Measurements from ENCODE around the gene IQGAP2.

IQGAP2 gene

GRCh38 chr5:76471987-76472334 lies 68.9 kb downstream of the IQGAP2 start:
- peak overlapping the region; percentile 19 to 34 for H3K4me3 Mint-ChIP-seq
- no peaks in the 10 kb centered on the region for H3K27me3 Mint-ChIP-seq
- peaks cover 11% of the 10 kb centered on the region for H3K36me3 Mint-ChIP-seq (ENCODE audit: insufficient read depth)
- H3K4me1 Mint-ChIP-seq (ENCODE audit: low read depth in 2 of 2), result peaks cover 48 to 86% of the 10 kb centered on the region in 2 donors
- ATAC-seq (replicated peaks), result no peak
- H3K9me3 Mint-ChIP-seq, result peaks cover 0 to 7% of the 10 kb centered on the region in 2 donors
- no peak for DNase-seq
- H3K27ac Mint-ChIP-seq, result peak overlapping the region; percentile 97

- no peak for ATAC-seq (replicated peaks)
- peak overlapping the region in 1 of 2 donors; percentile 34 for H3K4me3 Mint-ChIP-seq
- peak overlapping the region; percentile 97 for H3K27ac Mint-ChIP-seq
- H3K27me3 Mint-ChIP-seq, result no peaks in the 10 kb centered on the region
- H3K4me1 Mint-ChIP-seq (ENCODE audit: low read depth in 2 of 2), result peaks cover 47 to 86% of the 10 kb centered on the region in 2 donors
- DNase-seq, result no peak
- peaks cover 11% of the 10 kb centered on the region for H3K36me3 Mint-ChIP-seq (ENCODE audit: insufficient read depth)
- H3K9me3 Mint-ChIP-seq, result peaks cover 0 to 7% of the 10 kb centered on the region in 2 donors
Observed at GRCh38 chr5:76472335-76473008, 69.4 kb downstream of the IQGAP2 start.

GRCh38 chr5:76473009-76473336 lies 69.9 kb downstream of the IQGAP2 start:
- H3K27me3 Mint-ChIP-seq, result no peaks in the 10 kb centered on the region

GRCh38 chr5:76473661-76474060 lies 70.6 kb downstream of the IQGAP2 start:
- peak overlapping the region; percentile 74 to 77 for H3K4me3 Mint-ChIP-seq
- peaks cover 11% of the 10 kb centered on the region for H3K36me3 Mint-ChIP-seq (ENCODE audit: insufficient read depth)
- H3K27me3 Mint-ChIP-seq, result no peaks in the 10 kb centered on the region
- peaks cover 0 to 7% of the 10 kb centered on the region in 2 donors for H3K9me3 Mint-ChIP-seq
- DNase-seq (peak; percentile 45 to 55 (median 52)), ATAC-seq (replicated peaks) (peak; percentile 98)
- peaks cover 41 to 78% of the 10 kb centered on the region in 2 donors for H3K4me1 Mint-ChIP-seq (ENCODE audit: low read depth in 2 of 2)
- H3K27ac Mint-ChIP-seq, result peak overlapping the region; percentile 97

More at GRCh38 chr5:76473009-76473336, 69.9 kb downstream of the IQGAP2 start:
- ATAC-seq (replicated peaks), result no peak
- Mint-ChIP-seq H3K9me3 (peaks cover 0 to 7% of the 10 kb centered on the region in 2 donors), H3K4me1 (ENCODE audit: low read depth in 2 of 2) (peaks cover 43 to 82% of the 10 kb centered on the region in 2 donors), H3K27ac (peak overlapping the region; percentile 97), H3K4me3 (peak overlapping the region; percentile 74 to 77), H3K36me3 (ENCODE audit: insufficient read depth) (peaks cover 11% of the 10 kb centered on the region)
- no peak for DNase-seq

GRCh38 chr5:76474377-76474776 lies 71.3 kb downstream of the IQGAP2 start:
- Mint-ChIP-seq H3K36me3 (ENCODE audit: insufficient read depth) (peaks cover 12% of the 10 kb centered on the region), H3K4me3 (peak overlapping the region in 1 of 2 donors; percentile 74), H3K9me3 (peaks cover 0 to 7% of the 10 kb centered on the region in 2 donors), H3K4me1 (ENCODE audit: low read depth in 2 of 2) (peaks cover 47 to 80% of the 10 kb centered on the region in 2 donors), H3K27ac (peak overlapping the region in 1 of 2 donors; percentile 97), H3K27me3 (no peaks in the 10 kb centered on the region)
- no peak for ATAC-seq (replicated peaks)
- no peak for DNase-seq

- DNase-seq, result no peak
- Mint-ChIP-seq H3K36me3 (ENCODE audit: insufficient read depth) (peaks cover 12% of the 10 kb centered on the region), H3K4me1 (ENCODE audit: low read depth in 2 of 2) (peaks cover 54 to 79% of the 10 kb centered on the region in 2 donors), H3K27ac (peak overlapping the region; percentile 29 to 59), H3K27me3 (no peaks in the 10 kb centered on the region), H3K9me3 (peaks cover 0 to 7% of the 10 kb centered on the region in 2 donors), H3K4me3 (peak overlapping the region in 1 of 2 donors; percentile 21)
- ATAC-seq (replicated peaks), result no peak
Observed at GRCh38 chr5:76475385-76475784, 72.3 kb downstream of the IQGAP2 start.

- no peak for DNase-seq
- Mint-ChIP-seq H3K36me3 (ENCODE audit: insufficient read depth) (peaks cover 10% of the 10 kb centered on the region), H3K4me1 (ENCODE audit: low read depth in 2 of 2) (peaks cover 60 to 79% of the 10 kb centered on the region in 2 donors), H3K4me3 (peak overlapping the region in 1 of 2 donors; percentile 21), H3K9me3 (peaks cover 0 to 7% of the 10 kb centered on the region in 2 donors), H3K27me3 (no peaks in the 10 kb centered on the region), H3K27ac (peak overlapping the region; percentile 29 to 59)
- no peak for ATAC-seq (replicated peaks)
Observed at GRCh38 chr5:76475936-76476335, 72.9 kb downstream of the IQGAP2 start.

- ATAC-seq (replicated peaks), result no peak
- DNase-seq, result no peak
- Mint-ChIP-seq H3K4me3 (peak overlapping the region in 1 of 2 donors; percentile 21), H3K27me3 (no peaks in the 10 kb centered on the region), H3K27ac (peak overlapping the region; percentile 29 to 59), H3K36me3 (ENCODE audit: insufficient read depth) (peaks cover 10% of the 10 kb centered on the region), H3K4me1 (ENCODE audit: low read depth in 2 of 2) (peaks cover 61 to 74% of the 10 kb centered on the region in 2 donors), H3K9me3 (peaks cover 0 to 7% of the 10 kb centered on the region in 2 donors)
Observed at GRCh38 chr5:76476474-76477038, 73.5 kb downstream of the IQGAP2 start.

GRCh38 chr5:76477061-76477460 lies 74.0 kb downstream of the IQGAP2 start:
- DNase-seq (no peak), ATAC-seq (replicated peaks) (no peak)
- H3K9me3 Mint-ChIP-seq, result peaks cover 0 to 7% of the 10 kb centered on the region in 2 donors
- peaks cover 57 to 76% of the 10 kb centered on the region in 2 donors for H3K4me1 Mint-ChIP-seq (ENCODE audit: low read depth in 2 of 2)
- H3K36me3 Mint-ChIP-seq (ENCODE audit: insufficient read depth), result peaks cover 10% of the 10 kb centered on the region
- H3K4me3 Mint-ChIP-seq, result no peak overlapping the region
- H3K27ac Mint-ChIP-seq, result peak overlapping the region in 1 of 2 donors; percentile 29
- no peaks in the 10 kb centered on the region for H3K27me3 Mint-ChIP-seq

GRCh38 chr5:76477571-76477970 lies 74.5 kb downstream of the IQGAP2 start:
- ATAC-seq (replicated peaks) (no peak), DNase-seq (no peak)
- Mint-ChIP-seq H3K36me3 (ENCODE audit: insufficient read depth) (peaks cover 10% of the 10 kb centered on the region), H3K9me3 (peaks cover 0 to 7% of the 10 kb centered on the region in 2 donors), H3K4me3 (no peak overlapping the region), H3K4me1 (ENCODE audit: low read depth in 2 of 2) (peaks cover 59 to 76% of the 10 kb centered on the region in 2 donors), H3K27me3 (no peaks in the 10 kb centered on the region), H3K27ac (peak overlapping the region in 1 of 2 donors; percentile 22)

- Mint-ChIP-seq H3K9me3 (no peaks in the 10 kb centered on the region), H3K27me3 (no peaks in the 10 kb centered on the region), H3K4me1 (ENCODE audit: low read depth in 2 of 2) (peaks cover 63 to 77% of the 10 kb centered on the region in 2 donors), H3K36me3 (ENCODE audit: insufficient read depth) (peaks cover 6% of the 10 kb centered on the region), H3K4me3 (peak overlapping the region in 1 of 2 donors; percentile 13), H3K27ac (peak overlapping the region; percentile 3 to 78)
- ATAC-seq (replicated peaks) (no peak), DNase-seq (no peak)
Observed at GRCh38 chr5:76479281-76479680, 76.2 kb downstream of the IQGAP2 start.

GRCh38 chr5:76479973-76480667 lies 77.0 kb downstream of the IQGAP2 start:
- H3K27ac Mint-ChIP-seq, result peak overlapping the region; percentile 3 to 78
- ATAC-seq (replicated peaks) (no peak), DNase-seq (no peak)
- H3K36me3 Mint-ChIP-seq (ENCODE audit: insufficient read depth), result peaks cover 6% of the 10 kb centered on the region
- no peaks in the 10 kb centered on the region for H3K27me3 Mint-ChIP-seq
- peak overlapping the region in 1 of 2 donors; percentile 13 for H3K4me3 Mint-ChIP-seq
- no peaks in the 10 kb centered on the region for H3K9me3 Mint-ChIP-seq
- peaks cover 61 to 74% of the 10 kb centered on the region in 2 donors for H3K4me1 Mint-ChIP-seq (ENCODE audit: low read depth in 2 of 2)

GRCh38 chr5:76482984-76483383 lies 79.9 kb downstream of the IQGAP2 start:
- Mint-ChIP-seq H3K27me3 (no peaks in the 10 kb centered on the region), H3K27ac (peak overlapping the region; percentile 32 to 75), H3K9me3 (no peaks in the 10 kb centered on the region), H3K36me3 (ENCODE audit: insufficient read depth) (peaks cover 4% of the 10 kb centered on the region), H3K4me3 (no peak overlapping the region), H3K4me1 (ENCODE audit: low read depth in 2 of 2) (peaks cover 56 to 65% of the 10 kb centered on the region in 2 donors)
- ATAC-seq (replicated peaks), result no peak
- DNase-seq, result no peak
